ENCODE data around the gene HRG. TPM values are rescaled to one million over a fixed set of nuclear protein-coding genes. Genes with fewer than 3 reads are reported as not detected.
"Not testable (repeated sequence)": the region's sequence is repeated elsewhere in the genome, so short reads cannot be mapped to it uniquely, and the experiment has no call there.

Gene HRG
- total RNA-seq, 1 donor from 2014 or later: not detected

DNA sequence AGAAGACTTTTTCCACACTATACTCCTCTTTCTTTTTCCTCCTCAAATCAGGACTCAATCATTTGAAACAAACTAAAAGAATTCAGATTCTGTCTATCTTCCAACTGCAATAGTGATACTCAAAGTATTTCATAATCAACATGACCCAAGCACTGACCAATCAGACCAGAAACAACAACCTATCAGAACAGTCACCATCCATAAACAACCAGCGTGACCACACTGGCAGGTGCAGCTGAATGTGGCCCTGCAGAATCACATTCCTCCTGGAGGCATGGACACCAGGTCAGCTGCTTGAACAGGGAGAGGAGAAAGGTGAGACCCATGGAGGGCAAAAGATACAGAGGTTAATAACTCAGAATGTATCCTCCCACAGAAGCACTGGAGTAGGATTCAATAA is 13.3 kb downstream of the HRG start:
- Mint-ChIP-seq H3K27ac (no peak overlapping the region), H3K4me1 (no peaks in the 10 kb centered on the region), H3K4me3 (no peak overlapping the region), H3K9me3 (peaks cover 16% of the 10 kb centered on the region), H3K27me3 (peaks cover 48% of the 10 kb centered on the region), H3K36me3 (ENCODE audit: low read depth) (no peaks in the 10 kb centered on the region)
- no peak for DNase-seq
- intact Hi-C loops (cut with micrococcal nuclease): no loop called here

- intact Hi-C loops (cut with micrococcal nuclease): no loop called here
- Mint-ChIP-seq H3K4me3 (no peak overlapping the region), H3K27me3 (peaks cover 44% of the 10 kb centered on the region), H3K36me3 (ENCODE audit: low read depth) (no peaks in the 10 kb centered on the region), H3K27ac (no peak overlapping the region), H3K9me3 (peaks cover 26% of the 10 kb centered on the region), H3K4me1 (no peaks in the 10 kb centered on the region)
- DNase-seq: no peak
Measured at GRCh38 chr3:186680869-186681268, 15.1 kb downstream of the HRG start.

GRCh38 chr3:186682812-186683211 is 17.0 kb downstream of the HRG start:
- peaks cover 25% of the 10 kb centered on the region for H3K9me3 Mint-ChIP-seq
- peaks cover 35% of the 10 kb centered on the region for H3K27me3 Mint-ChIP-seq
- no peak for DNase-seq
- H3K4me3 Mint-ChIP-seq: no peak overlapping the region
- H3K4me1 Mint-ChIP-seq: peaks cover 2% of the 10 kb centered on the region
- no peaks in the 10 kb centered on the region for H3K36me3 Mint-ChIP-seq (ENCODE audit: low read depth)
- intact Hi-C loops (cut with micrococcal nuclease): no loop called here
- H3K27ac Mint-ChIP-seq: no peak overlapping the region

DNA sequence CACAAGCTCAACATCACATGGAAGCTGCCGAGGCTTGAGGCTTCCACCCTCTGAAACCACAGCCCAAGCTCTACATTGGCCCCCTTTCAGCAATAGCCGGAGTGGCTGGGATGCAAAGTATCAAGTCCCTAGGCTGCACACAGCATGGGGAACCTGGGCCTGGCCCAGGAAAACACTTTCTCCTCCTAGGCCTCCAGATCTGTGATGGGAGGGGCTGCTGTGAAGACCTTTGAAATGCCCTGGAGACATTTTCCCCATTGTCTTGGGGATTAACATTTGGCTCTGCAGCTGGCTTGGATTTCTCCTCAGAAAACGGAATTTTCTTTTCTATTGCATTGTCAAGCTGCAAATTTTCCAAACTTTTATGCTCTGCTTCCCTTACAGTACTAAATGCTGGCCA is 18.2 kb downstream of the HRG start:
- Mint-ChIP-seq H3K4me3 (no peak overlapping the region), H3K27me3 (peaks cover 29% of the 10 kb centered on the region), H3K9me3 (peaks cover 25% of the 10 kb centered on the region), H3K27ac (no peak overlapping the region), H3K4me1 (peaks cover 4% of the 10 kb centered on the region), H3K36me3 (ENCODE audit: low read depth) (no peaks in the 10 kb centered on the region)
- intact Hi-C loops (cut with micrococcal nuclease): no loop called here
- DNase-seq: no peak

DNA sequence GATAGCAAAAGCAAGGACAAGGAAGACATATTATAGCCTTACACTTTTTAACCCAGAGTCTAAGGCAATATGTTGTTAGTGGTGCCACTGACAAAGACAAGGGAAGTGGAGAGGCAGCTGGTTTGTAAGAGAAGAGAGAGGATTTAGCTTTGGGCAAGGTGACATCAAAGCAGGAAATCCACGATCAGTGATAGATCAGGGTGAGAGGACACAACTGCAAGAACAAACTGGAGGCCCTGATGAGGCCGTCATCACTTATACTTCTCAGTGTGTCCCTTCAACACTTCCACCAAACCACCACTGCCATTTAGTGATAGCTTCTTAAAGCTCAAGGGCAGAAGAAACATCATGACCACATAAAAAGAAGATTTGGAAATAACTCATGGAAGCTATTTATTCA is 20.7 kb downstream of the HRG start:
- H3K4me1 Mint-ChIP-seq; H3K27ac Mint-ChIP-seq; DNase-seq; H3K36me3 Mint-ChIP-seq (ENCODE audit: low read depth); intact Hi-C loops (cut with micrococcal nuclease); H3K4me3 Mint-ChIP-seq: not testable (repeated sequence)
- peaks cover 29% of the 10 kb centered on the region for H3K27me3 Mint-ChIP-seq
- peaks cover 25% of the 10 kb centered on the region for H3K9me3 Mint-ChIP-seq

- no peak for DNase-seq
- intact Hi-C loops (cut with micrococcal nuclease): no loop called here
- Mint-ChIP-seq H3K27me3 (peaks cover 30% of the 10 kb centered on the region), H3K27ac (no peak overlapping the region), H3K36me3 (ENCODE audit: low read depth) (no peaks in the 10 kb centered on the region), H3K9me3 (peaks cover 25% of the 10 kb centered on the region), H3K4me3 (no peak overlapping the region), H3K4me1 (peaks cover 4% of the 10 kb centered on the region)
Measured at GRCh38 chr3:186687120-186687651, 21.4 kb downstream of the HRG start.

DNA sequence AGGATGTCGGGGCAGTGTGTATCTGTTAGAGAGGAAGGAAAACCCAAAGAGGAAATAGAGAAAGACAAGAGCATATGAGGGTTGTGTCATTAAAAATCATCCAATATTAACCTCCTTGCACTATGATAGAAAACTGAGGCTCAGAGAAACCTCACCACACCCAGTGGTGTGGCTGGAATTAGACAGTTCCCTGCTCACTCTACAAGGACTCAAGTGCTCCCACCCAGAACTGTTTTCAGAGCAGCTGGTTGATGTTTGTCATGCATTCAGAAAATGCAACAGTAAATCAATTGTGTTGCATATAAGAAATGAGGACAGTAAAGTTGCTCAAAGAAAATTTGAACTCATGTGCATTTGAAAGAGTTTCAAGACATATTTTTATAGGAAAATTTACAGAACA is 24.5 kb downstream of the HRG start:
- peaks cover 29% of the 10 kb centered on the region for H3K27me3 Mint-ChIP-seq
- H3K4me1 Mint-ChIP-seq; intact Hi-C loops (cut with micrococcal nuclease); H3K36me3 Mint-ChIP-seq (ENCODE audit: low read depth); H3K4me3 Mint-ChIP-seq; H3K27ac Mint-ChIP-seq; DNase-seq: not testable (repeated sequence)
- H3K9me3 Mint-ChIP-seq: peaks cover 15% of the 10 kb centered on the region

- intact Hi-C loops (cut with micrococcal nuclease): no loop called here
- Mint-ChIP-seq H3K27ac (no peak overlapping the region), H3K9me3 (peaks cover 3% of the 10 kb centered on the region), H3K4me3 (no peak overlapping the region), H3K4me1 (peaks cover 4% of the 10 kb centered on the region), H3K27me3 (peaks cover 29% of the 10 kb centered on the region), H3K36me3 (ENCODE audit: low read depth) (no peaks in the 10 kb centered on the region)
- DNase-seq: no peak
Measured at GRCh38 chr3:186691676-186692075, 25.9 kb downstream of the HRG start.

GRCh38 chr3:186693843-186694242 is 28.0 kb downstream of the HRG start:
- Mint-ChIP-seq H3K9me3 (no peaks in the 10 kb centered on the region), H3K27ac (no peak overlapping the region), H3K4me3 (no peak overlapping the region)

DNA sequence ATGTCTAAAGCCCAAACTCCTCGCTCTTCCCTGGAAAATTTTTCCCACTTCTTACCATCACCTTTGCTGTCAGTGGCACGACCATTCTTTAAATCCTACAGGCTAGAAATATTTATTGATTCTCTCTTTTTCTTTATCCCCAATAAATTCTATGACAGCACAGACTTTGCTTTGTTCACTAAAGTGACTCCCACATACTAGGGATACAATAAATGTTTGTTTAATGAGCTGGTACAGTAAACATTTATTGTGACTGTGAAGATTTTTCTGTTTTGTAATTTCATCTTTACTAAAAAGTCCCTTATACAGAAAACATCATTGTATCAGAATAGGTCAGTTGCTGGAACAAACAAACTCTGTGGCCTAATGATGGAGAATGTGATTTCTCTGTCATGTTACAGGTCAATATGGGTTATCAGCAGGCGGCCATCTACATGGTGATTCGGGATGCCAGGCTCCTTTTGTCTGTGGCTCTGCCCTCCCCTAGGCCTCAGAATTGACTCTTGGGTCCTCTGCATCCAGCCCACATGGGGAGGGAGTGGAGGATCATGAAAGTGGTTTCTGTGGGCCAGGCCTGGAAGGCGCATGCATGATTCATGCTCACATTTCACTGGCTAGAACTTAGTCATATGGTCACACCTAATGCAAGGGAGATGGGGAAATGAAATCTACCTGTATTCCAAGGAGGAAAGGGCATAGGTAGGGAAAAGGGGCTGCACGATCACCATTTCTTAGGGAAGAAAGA is 28.6 kb downstream of the HRG start:
- peaks cover 24% of the 10 kb centered on the region for H3K27me3 Mint-ChIP-seq
- intact Hi-C loops (cut with micrococcal nuclease): no loop called here
- no peaks in the 10 kb centered on the region for H3K9me3 Mint-ChIP-seq
- no peak overlapping the region for H3K4me3 Mint-ChIP-seq
- no peak for DNase-seq
- H3K36me3 Mint-ChIP-seq (ENCODE audit: low read depth): no peaks in the 10 kb centered on the region
- no peak overlapping the region for H3K27ac Mint-ChIP-seq
- H3K4me1 Mint-ChIP-seq: no peaks in the 10 kb centered on the region

More at GRCh38 chr3:186693843-186694242, 28.0 kb downstream of the HRG start:
- H3K36me3 Mint-ChIP-seq (ENCODE audit: low read depth): no peaks in the 10 kb centered on the region
- intact Hi-C loops (cut with micrococcal nuclease): no loop called here
- H3K4me1 Mint-ChIP-seq: no peaks in the 10 kb centered on the region
- H3K27me3 Mint-ChIP-seq: peaks cover 24% of the 10 kb centered on the region
- DNase-seq: no peak

- no peaks in the 10 kb centered on the region for H3K9me3 Mint-ChIP-seq
- H3K27ac Mint-ChIP-seq: no peak overlapping the region
- intact Hi-C loops (cut with micrococcal nuclease): no loop called here
- no peaks in the 10 kb centered on the region for H3K36me3 Mint-ChIP-seq (ENCODE audit: low read depth)
- H3K4me3 Mint-ChIP-seq: no peak overlapping the region
- H3K4me1 Mint-ChIP-seq: peaks cover 4% of the 10 kb centered on the region
- peaks cover 20% of the 10 kb centered on the region for H3K27me3 Mint-ChIP-seq
- DNase-seq: no peak
Measured at GRCh38 chr3:186696522-186696921, 30.7 kb downstream of the HRG start.

DNA sequence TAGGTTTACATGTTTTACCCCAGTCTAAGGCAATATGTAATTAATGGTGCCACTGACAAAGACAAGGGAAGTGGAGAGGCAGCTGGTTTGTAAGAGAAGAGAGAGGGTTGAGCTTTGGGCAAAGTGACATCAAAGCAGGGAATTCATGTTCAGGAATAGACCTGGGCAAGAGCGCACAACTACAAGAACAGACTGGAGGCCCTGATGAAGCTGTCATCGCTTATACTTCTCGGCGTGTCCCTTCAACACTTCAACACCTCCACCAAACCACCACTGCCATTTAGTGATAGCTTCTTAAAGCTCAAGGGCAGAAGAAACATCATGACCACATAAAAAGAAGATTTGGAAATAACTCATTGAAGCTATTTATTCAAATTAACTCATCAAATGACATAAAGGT is 31.7 kb downstream of the HRG start:
- H3K27ac Mint-ChIP-seq: no peak overlapping the region
- intact Hi-C loops (cut with micrococcal nuclease): no loop called here
- peaks cover 18% of the 10 kb centered on the region for H3K27me3 Mint-ChIP-seq
- H3K36me3 Mint-ChIP-seq (ENCODE audit: low read depth): no peaks in the 10 kb centered on the region
- H3K4me3 Mint-ChIP-seq: no peak overlapping the region
- DNase-seq: no peak
- H3K9me3 Mint-ChIP-seq: no peaks in the 10 kb centered on the region
- H3K4me1 Mint-ChIP-seq: peaks cover 4% of the 10 kb centered on the region

- Mint-ChIP-seq H3K9me3 (no peaks in the 10 kb centered on the region), H3K4me1 (peaks cover 5% of the 10 kb centered on the region), H3K36me3 (ENCODE audit: low read depth) (no peaks in the 10 kb centered on the region), H3K27me3 (peaks cover 24% of the 10 kb centered on the region), H3K4me3 (no peak overlapping the region), H3K27ac (no peak overlapping the region)
- DNase-seq: no peak
- intact Hi-C loops (cut with micrococcal nuclease): no loop called here
Measured at GRCh38 chr3:186700267-186700666, 34.5 kb downstream of the HRG start.

DNA sequence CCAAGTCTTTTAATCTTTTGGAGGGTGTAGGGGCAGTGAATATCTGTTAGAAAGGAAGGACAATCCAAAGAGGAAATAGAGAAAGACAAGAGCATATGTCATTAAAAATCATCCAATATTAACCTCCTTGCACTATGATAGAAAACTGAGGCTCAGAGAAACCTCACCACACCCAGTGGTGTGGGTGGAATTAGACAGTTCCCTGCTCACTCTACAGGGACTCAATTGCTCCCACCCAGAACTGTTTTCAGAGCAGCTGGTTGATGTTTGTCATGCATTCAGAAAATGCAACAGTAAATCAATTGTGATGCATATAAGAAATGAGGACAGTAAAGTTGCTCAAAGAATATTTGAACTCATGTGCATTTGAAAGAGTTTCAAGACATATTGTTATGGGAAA is 36.6 kb downstream of the HRG start:
- DNase-seq; H3K27ac Mint-ChIP-seq; H3K36me3 Mint-ChIP-seq (ENCODE audit: low read depth); H3K4me3 Mint-ChIP-seq; intact Hi-C loops (cut with micrococcal nuclease); H3K9me3 Mint-ChIP-seq: not testable (repeated sequence)
- H3K4me1 Mint-ChIP-seq: peaks cover 15% of the 10 kb centered on the region
- H3K27me3 Mint-ChIP-seq: peaks cover 37% of the 10 kb centered on the region
